HG03571 (cell line): ENCODE results near the gene CD180.
"Not testable (repeated sequence)": the region's sequence is repeated elsewhere in the genome, so short reads cannot be mapped to it uniquely, and the experiment has no call there.

Source experiments
- ATAC-seq: cut with Tn5 transposase; IDR thresholded peaks from one replicate; pipeline ENCODE4 v1.9.1; 2021; ENCODE audit not compliant: unreplicated experiment

Gene CD180

GRCh38 chr5:67189931-67190330 lies 6.7 kb downstream of the CD180 start:
- no peak for ATAC-seq

DNA sequence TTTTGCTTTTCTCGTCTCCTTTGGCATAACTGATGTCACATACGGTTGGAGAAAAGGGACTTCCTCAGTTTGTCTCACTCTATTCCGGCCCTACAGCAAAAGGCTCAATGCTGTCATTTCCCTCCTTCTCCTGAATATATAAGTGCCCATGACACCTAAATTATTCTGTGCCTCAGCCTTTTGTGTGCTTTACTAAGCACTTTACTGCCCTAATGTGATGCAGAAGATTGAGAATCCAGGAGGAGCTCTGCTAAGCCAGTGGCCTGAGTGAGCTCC lies 7.6 kb downstream of the CD180 start:
- ATAC-seq, result no peak

DNA sequence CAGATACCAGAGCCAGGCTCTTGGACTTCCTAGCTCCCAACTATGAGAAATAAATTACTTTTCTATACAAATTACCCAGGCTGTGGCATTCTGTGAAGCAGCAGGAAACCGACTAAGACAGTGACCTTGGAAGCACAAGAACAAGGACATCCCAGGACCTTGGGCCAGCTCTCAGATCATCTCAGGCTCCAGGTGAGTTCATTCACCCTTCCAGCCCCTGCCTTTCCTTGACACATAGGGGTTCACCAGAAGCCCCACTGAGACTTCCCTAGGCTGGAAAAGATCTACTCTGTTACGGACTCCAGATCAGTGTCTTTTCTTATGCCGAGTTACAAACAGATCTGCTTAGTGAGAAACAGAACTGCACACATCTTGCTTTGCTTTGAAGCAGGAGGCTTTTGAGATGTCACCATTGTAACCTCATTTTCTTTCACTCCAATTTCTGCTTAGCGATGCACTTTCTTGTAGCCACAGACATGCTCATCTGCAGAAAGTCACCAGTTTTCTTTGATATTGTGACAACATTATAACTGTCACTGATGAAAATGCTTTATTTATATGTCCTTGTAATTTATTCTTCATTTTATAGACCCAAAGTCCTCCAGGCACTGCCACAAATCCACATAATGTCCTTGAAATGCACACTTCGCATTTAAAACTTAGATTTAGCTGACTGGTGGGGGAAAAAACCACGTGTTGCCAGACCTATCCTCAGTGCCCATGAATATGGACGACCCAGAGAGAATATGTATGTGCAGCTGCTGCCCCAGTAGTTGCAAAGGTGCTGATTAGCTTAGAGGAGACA lies 8.1 kb downstream of the CD180 start:
- no peak for ATAC-seq

GRCh38 chr5:67187006-67187715 lies 9.4 kb downstream of the CD180 start:
- ATAC-seq, result peak; percentile 76

DNA sequence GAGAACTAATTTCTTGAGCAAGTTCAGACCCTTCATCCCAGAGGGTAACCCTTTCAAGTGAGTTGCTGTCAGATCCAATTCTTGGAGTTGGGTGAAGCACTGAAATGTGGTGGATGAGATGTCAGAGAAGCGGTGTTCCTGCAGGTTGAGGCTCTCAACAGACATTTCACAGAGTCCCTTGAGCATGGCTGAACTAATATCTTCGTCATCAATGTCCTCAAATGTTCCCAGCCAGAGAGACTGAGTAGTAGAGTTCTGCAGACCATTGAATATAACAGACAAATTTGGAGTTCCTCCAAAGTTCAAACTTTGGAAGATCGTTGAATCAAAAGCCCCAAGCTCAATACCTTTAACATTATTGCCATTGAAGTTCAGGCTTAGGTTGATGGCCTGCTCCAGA lies 12.7 kb downstream of the CD180 start:
- ATAC-seq, result no peak

DNA sequence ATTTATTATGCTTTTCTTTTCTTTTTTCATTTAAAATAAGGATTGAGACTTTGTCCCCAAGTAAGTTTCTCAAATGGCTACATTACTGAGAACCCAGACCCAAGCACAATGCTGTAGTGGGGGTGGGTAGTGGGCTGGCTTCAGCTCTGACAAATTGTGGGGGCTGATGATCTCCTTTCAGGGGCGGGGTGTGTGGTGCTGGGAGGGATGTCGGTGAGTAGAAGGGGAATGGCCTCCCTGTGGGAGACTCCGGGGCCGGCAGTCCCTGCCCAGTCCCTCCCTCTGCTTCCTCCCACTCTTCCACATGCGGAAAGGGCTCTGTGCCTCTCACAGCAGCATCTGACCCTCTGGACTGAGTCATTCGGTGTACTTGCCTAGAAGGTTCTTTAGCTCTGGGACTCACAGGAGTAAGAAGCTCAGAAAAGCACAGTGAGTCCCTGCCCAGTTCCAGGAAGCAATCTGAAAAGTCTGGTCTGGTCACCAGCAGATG lies 14.3 kb downstream of the CD180 start:
- ATAC-seq, result no peak

- ATAC-seq, result no peak
Measured at GRCh38 chr5:67181648-67182221, 14.9 kb downstream of the CD180 start.

DNA sequence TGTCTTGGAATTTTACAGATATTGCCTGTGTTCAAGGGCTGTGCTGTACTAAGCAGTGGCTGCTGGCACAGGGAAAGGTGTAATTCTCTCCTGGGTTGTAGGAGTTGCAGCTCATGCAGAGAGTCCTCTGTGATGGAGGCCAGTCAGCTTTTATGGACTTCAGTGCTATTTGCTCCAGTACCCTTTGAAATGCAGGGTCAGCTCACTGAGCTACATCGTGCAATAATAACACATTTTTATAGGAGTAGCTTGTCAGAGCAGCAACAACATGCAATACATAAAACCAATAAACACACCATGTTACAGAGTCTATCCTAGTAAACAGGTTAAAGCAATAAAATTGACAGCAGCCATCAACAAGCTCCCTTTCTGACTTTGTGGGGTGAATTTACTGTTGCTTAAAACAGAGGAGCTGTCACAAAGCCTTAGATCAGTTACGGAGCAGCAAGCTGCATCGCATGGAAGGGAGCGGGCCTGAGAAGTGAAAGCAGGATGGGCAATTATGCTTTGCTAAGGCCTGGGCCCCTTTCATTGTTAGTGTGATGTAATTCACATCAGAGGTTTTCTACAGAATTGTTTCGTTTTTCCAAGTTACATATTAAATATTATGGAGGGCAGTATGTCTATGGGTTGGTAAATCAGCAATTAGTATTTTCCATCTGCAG lies 16.8 kb downstream of the CD180 start:
- ATAC-seq, result no peak

- no peak for ATAC-seq
Measured at GRCh38 chr5:67178966-67179365, 17.6 kb downstream of the CD180 start.

DNA sequence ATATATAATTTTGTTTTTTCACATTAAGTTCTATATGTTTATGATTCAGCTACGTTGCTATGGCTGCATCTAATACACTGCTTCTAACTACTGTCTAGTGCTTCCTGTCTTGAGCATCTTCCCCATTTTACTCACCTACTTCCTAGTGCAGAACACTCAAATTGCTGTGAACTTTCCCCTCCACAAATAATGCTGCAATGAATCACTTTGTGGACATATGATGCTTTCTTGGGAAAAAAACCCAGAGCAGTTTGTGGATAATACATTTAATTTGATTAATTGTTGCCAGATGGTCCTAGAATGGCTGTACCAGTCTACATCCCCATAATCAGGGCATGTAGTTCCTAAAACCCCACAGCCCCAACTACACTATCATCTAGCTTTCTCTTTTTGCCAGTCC lies 18.5 kb downstream of the CD180 start:
- no peak for ATAC-seq

- ATAC-seq, result no peak
Measured at GRCh38 chr5:67176936-67177335, 19.7 kb downstream of the CD180 start.

DNA sequence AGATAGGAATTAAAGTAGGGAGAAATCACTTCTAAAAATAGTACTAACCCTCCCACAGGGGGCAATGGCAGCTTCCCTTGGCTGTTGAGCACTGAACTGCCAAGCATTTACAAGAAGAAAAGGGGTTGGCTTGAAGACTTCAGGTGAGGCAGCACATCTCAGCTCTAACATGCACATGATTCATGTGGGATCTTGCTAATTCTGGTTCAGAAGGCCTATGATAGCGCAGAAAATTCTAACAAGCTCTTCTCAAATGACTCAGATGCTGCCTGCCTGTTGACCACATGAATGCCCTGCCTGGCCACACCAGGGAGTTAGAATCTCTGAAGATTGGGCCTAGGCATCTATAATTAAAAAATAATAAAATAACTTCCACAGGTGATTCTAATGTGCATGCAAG lies 22.6 kb downstream of the CD180 start:
- no peak for ATAC-seq

GRCh38 chr5:67173351-67173750 lies 23.2 kb downstream of the CD180 start:
- ATAC-seq, result not testable (repeated sequence)

- ATAC-seq, result no peak
Measured at GRCh38 chr5:67170767-67171166, 25.8 kb downstream of the CD180 start.

DNA sequence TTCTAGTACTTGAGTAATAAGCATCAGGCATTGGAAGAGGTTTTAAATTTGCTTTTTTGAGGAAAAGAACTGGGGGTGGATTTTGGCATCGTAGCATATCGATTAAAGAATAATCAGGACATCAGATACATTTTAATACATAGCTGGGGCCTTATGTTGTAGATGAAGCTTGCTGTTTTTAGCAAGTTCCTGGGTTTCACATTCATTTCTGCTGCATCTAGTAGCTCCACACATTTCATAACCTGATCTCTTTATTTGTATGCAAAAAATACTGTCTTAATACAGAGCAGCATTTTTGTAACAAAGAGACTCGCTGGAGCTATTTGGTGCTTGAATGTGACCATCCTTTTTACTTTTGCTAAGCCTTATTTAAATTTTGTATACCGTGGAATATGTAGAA lies 28.5 kb downstream of the CD180 start:
- ATAC-seq, result no peak

- peak; percentile 31 for ATAC-seq
Measured at GRCh38 chr5:67166460-67167285, 29.9 kb downstream of the CD180 start.

GRCh38 chr5:67165526-67166459 lies 30.8 kb downstream of the CD180 start:
- ATAC-seq, result peak; percentile 93

DNA sequence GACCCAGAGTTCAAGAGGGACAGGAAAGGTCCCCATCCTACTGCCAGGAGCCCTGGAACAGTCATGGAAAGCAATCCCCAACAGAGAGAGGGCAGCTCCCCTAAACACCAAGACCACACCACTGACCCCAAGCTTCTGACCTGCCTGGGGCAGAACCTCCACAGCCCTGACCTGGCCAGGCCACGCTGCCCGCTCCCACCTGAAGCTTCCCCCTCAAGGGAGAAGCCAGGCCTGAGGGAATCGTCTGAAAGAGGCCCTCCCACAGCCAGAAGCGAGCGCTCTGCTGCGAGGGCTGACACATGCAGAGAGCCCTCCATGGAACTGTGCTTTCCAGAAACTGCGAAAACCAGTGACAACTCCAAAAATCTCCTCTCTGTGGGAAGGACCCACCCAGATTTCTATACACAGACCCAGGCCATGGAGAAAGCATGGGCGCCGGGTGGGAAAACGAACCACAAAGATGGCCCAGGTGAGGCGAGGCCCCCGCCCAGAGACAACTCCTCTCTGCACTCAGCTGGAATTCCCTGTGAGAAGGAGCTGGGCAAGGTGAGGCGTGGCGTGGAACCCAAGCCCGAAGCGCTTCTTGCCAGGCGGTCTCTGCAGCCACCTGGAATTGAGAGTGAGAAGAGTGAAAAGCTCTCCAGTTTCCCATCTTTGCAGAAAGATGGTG lies 31.6 kb downstream of the CD180 start:
- no peak for ATAC-seq
